Activated T-cell treated with anti-CD3 and anti-CD28 coated beads, Interleukin-2, amount 50 U/mL, for 24 hours (primary cell): Measurements from ENCODE around the gene CCNK.

Experiments used
- DNase-seq: peaks from one replicate; pipeline ENCODE4 v3.0.0-alpha.2; 2020
- H3K27ac Mint-ChIP-seq: 2 replicates; pipeline ENCODE4 v1.8.0; 2020; ENCODE audit warnings: mild to moderate bottlenecking, mixed read lengths
- H3K27me3 Mint-ChIP-seq: 2 replicates; pipeline ENCODE4 v1.8.0; 2020; ENCODE audit warnings: mixed read lengths
- H3K36me3 Mint-ChIP-seq: 2 replicates; pipeline ENCODE4 v1.8.0; 2020; ENCODE audit warnings: low read depth, mixed read lengths
- H3K4me1 Mint-ChIP-seq: 2 replicates; pipeline ENCODE4 v1.8.0; 2020; ENCODE audit warnings: low read depth, mixed read lengths
- H3K4me3 Mint-ChIP-seq: 2 replicates; pipeline ENCODE4 v1.8.0; 2020; ENCODE audit warnings: mild to moderate bottlenecking, moderate library complexity, mixed read lengths
- H3K9me3 Mint-ChIP-seq: 2 replicates; pipeline ENCODE4 v1.8.0; 2020; ENCODE audit warnings: mixed read lengths

CCNK gene

DNA sequence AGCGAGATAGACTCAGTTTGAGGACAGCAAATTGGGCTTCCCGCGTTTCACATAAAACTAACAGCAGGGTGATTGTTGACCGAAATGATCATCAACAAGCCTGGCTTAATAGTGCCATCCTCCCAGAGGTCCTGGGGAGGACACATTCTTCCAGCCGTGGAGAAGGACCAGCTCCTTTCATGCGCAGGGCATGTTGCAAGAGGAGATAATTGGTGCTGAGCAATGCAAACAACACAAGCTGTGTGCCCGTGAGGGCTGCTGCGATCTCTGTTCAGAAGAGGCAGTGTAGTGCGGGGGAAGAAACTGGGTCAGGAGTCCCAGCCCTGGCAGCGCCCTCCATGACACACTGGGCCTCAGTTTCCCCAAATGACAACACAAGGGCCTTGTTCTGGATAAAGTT, 68.5 kb downstream of the CCNK start:
- no peaks in the 10 kb centered on the region for H3K27me3 Mint-ChIP-seq
- no peak for DNase-seq
- no peak overlapping the region for H3K4me3 Mint-ChIP-seq
- H3K9me3 Mint-ChIP-seq: no peaks in the 10 kb centered on the region
- H3K36me3 Mint-ChIP-seq: no peaks in the 10 kb centered on the region
- no peak overlapping the region for H3K27ac Mint-ChIP-seq
- peaks cover 2% of the 10 kb centered on the region for H3K4me1 Mint-ChIP-seq

- Mint-ChIP-seq H3K27me3 (no peaks in the 10 kb centered on the region), H3K4me1 (peaks cover 2% of the 10 kb centered on the region), H3K4me3 (no peak overlapping the region), H3K36me3 (no peaks in the 10 kb centered on the region), H3K27ac (no peak overlapping the region), H3K9me3 (no peaks in the 10 kb centered on the region)
- no peak for DNase-seq
Measured at GRCh38 chr14:99550387-99550992, 69.3 kb downstream of the CCNK start.

GRCh38 chr14:99551034-99551922, 70.1 kb downstream of the CCNK start:
- DNase-seq: no peak
- Mint-ChIP-seq H3K4me3 (no peak overlapping the region), H3K36me3 (no peaks in the 10 kb centered on the region), H3K27ac (no peak overlapping the region), H3K9me3 (no peaks in the 10 kb centered on the region), H3K27me3 (no peaks in the 10 kb centered on the region), H3K4me1 (peaks cover 2% of the 10 kb centered on the region)

DNA sequence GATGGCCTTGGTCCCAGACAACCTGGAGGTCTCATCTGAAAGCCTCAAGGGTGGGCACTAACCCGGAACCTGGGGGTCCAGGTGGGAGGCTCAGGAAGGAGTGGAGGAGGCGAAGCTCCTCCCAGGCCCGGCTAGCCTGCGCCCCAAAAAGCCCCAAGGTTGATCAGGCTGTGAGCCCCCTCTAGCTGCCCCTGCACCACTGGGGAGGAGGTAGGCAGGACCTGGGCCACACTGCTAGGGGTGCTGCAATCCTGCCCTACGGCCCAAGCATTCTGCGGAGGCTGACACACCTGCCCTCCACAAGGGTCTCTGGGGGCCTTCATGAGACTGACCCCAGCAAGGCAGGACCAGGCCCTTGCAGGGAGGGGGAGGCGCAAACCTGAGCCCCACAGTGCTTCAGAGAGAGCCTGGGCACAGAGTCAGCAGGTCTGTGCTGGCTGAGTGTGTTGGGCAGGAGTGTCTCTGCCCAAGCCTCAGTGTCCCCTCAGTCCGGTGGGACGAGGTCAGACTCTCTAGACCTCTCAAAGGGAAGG, 70.9 kb downstream of the CCNK start:
- no peaks in the 10 kb centered on the region for H3K9me3 Mint-ChIP-seq
- H3K4me3 Mint-ChIP-seq: no peak overlapping the region
- no peaks in the 10 kb centered on the region for H3K36me3 Mint-ChIP-seq
- no peaks in the 10 kb centered on the region for H3K27me3 Mint-ChIP-seq
- H3K4me1 Mint-ChIP-seq: peaks cover 2% of the 10 kb centered on the region
- DNase-seq: no peak
- H3K27ac Mint-ChIP-seq: no peak overlapping the region

- no peaks in the 10 kb centered on the region for H3K36me3 Mint-ChIP-seq
- no peak overlapping the region for H3K4me3 Mint-ChIP-seq
- H3K4me1 Mint-ChIP-seq: peaks cover 2% of the 10 kb centered on the region
- H3K9me3 Mint-ChIP-seq: no peaks in the 10 kb centered on the region
- no peak overlapping the region for H3K27ac Mint-ChIP-seq
- H3K27me3 Mint-ChIP-seq: no peaks in the 10 kb centered on the region
- DNase-seq: no peak
Measured at GRCh38 chr14:99552572-99553216, 71.5 kb downstream of the CCNK start.

- Mint-ChIP-seq H3K9me3 (no peaks in the 10 kb centered on the region), H3K27ac (no peak overlapping the region), H3K36me3 (no peaks in the 10 kb centered on the region), H3K4me1 (peaks cover 2% of the 10 kb centered on the region), H3K4me3 (no peak overlapping the region), H3K27me3 (no peaks in the 10 kb centered on the region)
- DNase-seq: no peak
Measured at GRCh38 chr14:99554184-99554583, 73.0 kb downstream of the CCNK start.

DNA sequence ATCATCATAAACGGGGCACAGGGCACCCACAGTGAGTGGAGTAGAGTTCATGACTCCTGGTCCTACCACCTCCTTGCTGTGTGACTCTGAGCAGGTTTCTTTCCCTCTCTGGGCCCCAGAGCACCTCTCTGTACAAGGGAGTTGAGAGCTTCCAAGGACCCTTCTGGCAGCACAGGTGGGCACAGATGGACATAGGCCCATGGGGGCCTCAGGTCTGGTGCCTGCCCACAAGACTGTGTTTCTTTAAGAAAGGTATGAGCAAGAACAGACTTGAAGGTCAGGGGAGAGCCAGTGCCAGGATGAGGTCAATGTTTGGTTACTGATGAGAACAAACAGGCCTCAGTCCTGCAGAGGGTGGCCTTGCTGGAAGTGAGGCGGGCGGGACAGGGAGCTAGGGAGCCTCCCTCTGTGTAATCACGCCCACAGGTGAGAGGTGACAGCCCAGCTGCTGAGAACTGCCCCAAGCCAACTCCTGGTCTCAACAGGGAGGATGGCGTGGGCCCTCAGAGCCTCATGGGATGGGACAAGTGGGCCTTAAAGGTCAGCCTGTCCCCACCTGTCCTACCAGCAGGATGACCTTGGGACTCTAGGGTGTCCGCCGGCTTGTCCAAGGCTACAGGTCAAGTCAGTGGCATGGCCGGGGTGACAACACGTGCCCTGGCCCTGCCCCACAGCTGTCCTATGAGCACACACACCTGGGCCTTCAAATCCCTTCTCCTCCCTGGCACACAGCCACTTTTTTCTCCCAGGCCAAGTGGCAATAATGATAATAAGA, 73.7 kb downstream of the CCNK start:
- no peaks in the 10 kb centered on the region for H3K36me3 Mint-ChIP-seq
- H3K27me3 Mint-ChIP-seq: no peaks in the 10 kb centered on the region
- H3K27ac Mint-ChIP-seq: no peak overlapping the region

GRCh38 chr14:99556134-99556791, 75.1 kb downstream of the CCNK start:
- H3K27ac Mint-ChIP-seq: no peak overlapping the region
- no peaks in the 10 kb centered on the region for H3K9me3 Mint-ChIP-seq
- DNase-seq: no peak
- no peaks in the 10 kb centered on the region for H3K36me3 Mint-ChIP-seq
- peaks cover under 1% of the 10 kb centered on the region for H3K4me1 Mint-ChIP-seq
- no peak overlapping the region for H3K4me3 Mint-ChIP-seq
- no peaks in the 10 kb centered on the region for H3K27me3 Mint-ChIP-seq

More for the DNA sequence above, 73.7 kb downstream of the CCNK start:
- H3K4me3 Mint-ChIP-seq: no peak overlapping the region
- DNase-seq: no peak
- H3K4me1 Mint-ChIP-seq: peaks cover 2% of the 10 kb centered on the region
- no peaks in the 10 kb centered on the region for H3K9me3 Mint-ChIP-seq

- Mint-ChIP-seq H3K4me1 (peaks cover 2% of the 10 kb centered on the region), H3K4me3 (no peak overlapping the region), H3K27ac (no peak overlapping the region), H3K9me3 (no peaks in the 10 kb centered on the region), H3K27me3 (no peaks in the 10 kb centered on the region), H3K36me3 (no peaks in the 10 kb centered on the region)
- DNase-seq: no peak
Measured at GRCh38 chr14:99559286-99559990, 78.2 kb downstream of the CCNK start.

DNA sequence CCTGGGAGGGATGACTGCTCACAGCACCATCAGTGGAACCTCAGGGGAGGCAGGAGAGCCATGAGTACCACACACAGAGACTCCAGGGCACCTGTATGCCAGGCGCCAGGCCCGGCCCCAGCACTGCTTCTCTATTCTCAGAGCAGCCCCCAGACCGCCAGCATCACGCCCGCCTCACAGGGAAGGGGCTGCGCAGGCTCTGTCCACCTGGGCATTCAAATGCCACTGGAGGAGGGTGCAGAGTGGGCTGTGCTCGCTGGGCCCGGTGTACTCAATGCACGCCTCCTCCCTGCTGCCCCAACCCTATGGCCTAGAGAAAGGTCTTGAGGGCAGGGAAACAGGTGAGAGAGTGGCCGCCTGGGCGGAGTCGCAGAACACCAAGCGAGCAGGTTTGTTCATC, 79.2 kb downstream of the CCNK start:
- no peak for DNase-seq
- no peaks in the 10 kb centered on the region for H3K27me3 Mint-ChIP-seq
- H3K36me3 Mint-ChIP-seq: no peaks in the 10 kb centered on the region
- H3K9me3 Mint-ChIP-seq: no peaks in the 10 kb centered on the region
- H3K4me1 Mint-ChIP-seq: peaks cover 2% of the 10 kb centered on the region
- no peak overlapping the region for H3K27ac Mint-ChIP-seq
- no peak overlapping the region for H3K4me3 Mint-ChIP-seq

DNA sequence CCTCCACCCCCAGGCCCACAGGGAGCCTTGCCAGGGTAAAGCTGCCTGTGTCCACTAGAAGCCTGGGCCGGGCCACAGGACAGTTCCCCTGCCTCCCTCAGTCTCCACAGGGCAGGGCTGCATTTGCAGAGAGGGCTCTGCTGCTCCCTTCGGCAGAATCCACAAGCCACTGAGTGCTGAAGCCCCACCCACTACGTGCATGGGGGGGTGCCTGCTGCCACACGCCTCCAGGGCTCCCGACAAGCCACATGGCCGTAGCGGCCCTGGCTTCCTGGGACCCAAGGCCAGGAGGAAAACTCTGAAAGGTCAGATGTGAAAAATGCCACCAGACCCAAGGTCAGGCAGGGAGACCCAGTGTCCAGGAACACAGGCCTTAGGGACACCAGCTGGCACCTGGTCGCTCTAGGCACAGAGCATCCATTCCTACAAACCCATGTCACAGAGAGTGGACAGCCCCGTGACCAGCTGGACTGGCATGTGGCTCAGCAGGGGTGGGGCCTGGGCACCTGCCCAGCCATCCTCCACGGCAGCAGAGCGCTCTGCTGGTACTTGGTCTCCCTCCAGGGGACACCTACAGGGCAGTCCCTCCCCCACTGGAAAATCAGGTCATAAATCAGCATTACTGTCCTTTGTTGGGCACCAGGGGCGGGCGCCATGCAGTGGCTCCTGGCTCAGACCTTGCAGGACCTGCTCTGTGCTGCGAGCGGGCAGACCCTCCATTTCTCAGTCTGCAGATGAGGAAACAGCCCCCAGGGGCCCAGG, 79.9 kb downstream of the CCNK start:
- Mint-ChIP-seq H3K9me3 (no peaks in the 10 kb centered on the region), H3K36me3 (no peaks in the 10 kb centered on the region), H3K4me3 (no peak overlapping the region), H3K27me3 (no peaks in the 10 kb centered on the region), H3K27ac (no peak overlapping the region), H3K4me1 (peaks cover 3% of the 10 kb centered on the region)
- DNase-seq: no peak

- H3K9me3 Mint-ChIP-seq: no peaks in the 10 kb centered on the region
- H3K27me3 Mint-ChIP-seq: no peaks in the 10 kb centered on the region
- H3K27ac Mint-ChIP-seq: no peak overlapping the region
- peaks cover 3% of the 10 kb centered on the region for H3K4me1 Mint-ChIP-seq
- H3K36me3 Mint-ChIP-seq: no peaks in the 10 kb centered on the region
- DNase-seq: no peak
- no peak overlapping the region for H3K4me3 Mint-ChIP-seq
Measured at GRCh38 chr14:99561864-99562263, 80.7 kb downstream of the CCNK start.
